AG09309 (cell line): ENCODE results near the gene SMURF1.
"Not testable (repeated sequence)": the region's sequence is repeated elsewhere in the genome, so short reads cannot be mapped to it uniquely, and the experiment has no call there.

Experiments used
- DNase-seq: peaks from one replicate; pipeline ENCODE4 v3.0.0-alpha.2; 2010; ENCODE audit warnings: low read depth
- H3K4me3 ChIP-seq: 2 replicates; pipeline ENCODE4 v1.5.1; 2011; ENCODE audit warnings: mild to moderate bottlenecking, low read depth, low read length, moderate library complexity; ENCODE audit not compliant: control insufficient read depth
- TF ChIP-seq, protein P1 (sequence below): IDR thresholded peaks from 2 replicates; pipeline ENCODE4 v1.5.1; 2011; ENCODE audit warnings: mild to moderate bottlenecking, low read depth, low read length, inconsistent platforms; ENCODE audit not compliant: insufficient read depth, control insufficient read depth; ENCODE audit errors: missing control alignments

Gene SMURF1

DNA sequence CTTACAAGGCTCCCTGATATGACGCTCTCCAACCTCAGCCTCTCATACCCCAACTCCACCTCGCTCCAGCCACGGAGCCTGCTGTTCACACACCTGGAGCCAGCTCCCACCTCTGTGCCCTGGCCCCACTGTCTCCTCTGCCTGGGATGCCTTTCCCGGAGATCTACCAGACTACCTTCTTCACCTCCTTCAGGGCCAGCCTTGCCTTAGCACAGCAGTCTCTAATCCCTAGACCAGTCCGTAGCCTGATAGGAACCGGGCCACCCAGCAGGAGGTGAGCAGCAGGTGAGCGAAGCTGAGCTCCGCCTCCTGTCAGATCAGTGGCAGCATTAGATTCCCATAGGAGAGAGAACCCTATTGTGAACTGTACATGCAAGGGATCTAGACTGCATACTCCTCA lies 23.2 kb upstream of the SMURF1 start:
- H3K4me3 ChIP-seq, result no peak overlapping the region
- no peak for DNase-seq
- TF ChIP-seq, protein P1, sequence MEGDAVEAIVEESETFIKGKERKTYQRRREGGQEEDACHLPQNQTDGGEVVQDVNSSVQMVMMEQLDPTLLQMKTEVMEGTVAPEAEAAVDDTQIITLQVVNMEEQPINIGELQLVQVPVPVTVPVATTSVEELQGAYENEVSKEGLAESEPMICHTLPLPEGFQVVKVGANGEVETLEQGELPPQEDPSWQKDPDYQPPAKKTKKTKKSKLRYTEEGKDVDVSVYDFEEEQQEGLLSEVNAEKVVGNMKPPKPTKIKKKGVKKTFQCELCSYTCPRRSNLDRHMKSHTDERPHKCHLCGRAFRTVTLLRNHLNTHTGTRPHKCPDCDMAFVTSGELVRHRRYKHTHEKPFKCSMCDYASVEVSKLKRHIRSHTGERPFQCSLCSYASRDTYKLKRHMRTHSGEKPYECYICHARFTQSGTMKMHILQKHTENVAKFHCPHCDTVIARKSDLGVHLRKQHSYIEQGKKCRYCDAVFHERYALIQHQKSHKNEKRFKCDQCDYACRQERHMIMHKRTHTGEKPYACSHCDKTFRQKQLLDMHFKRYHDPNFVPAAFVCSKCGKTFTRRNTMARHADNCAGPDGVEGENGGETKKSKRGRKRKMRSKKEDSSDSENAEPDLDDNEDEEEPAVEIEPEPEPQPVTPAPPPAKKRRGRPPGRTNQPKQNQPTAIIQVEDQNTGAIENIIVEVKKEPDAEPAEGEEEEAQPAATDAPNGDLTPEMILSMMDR, result no peak

DNA sequence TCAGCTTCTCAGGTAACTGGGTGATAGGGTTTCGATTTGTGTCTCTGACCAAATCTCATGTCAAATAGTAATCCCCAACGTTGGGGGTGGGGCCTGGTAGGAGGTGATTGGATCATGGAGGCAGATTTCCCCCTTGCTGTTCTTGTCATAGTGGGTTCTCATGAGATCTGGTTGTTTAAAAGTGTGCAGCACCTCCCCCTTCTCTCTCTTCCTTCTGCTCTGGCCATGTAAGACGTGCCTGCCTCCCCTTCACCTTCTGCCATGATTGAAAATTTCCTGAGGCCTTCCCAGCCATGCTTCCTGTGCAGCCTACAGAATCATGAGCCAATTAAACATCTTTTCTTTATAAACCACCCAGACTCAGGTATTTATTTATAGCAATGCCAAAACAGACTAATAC lies 21.9 kb upstream of the SMURF1 start:
- DNase-seq, result no peak
- no peak overlapping the region for H3K4me3 ChIP-seq
- TF ChIP-seq, protein P1, result no peak

- not testable (repeated sequence) for DNase-seq, H3K4me3 ChIP-seq
Measured at GRCh38 chr7:99163669-99164068, 19.8 kb upstream of the SMURF1 start.

- no peak for DNase-seq
- TF ChIP-seq, protein P1, result no peak
- H3K4me3 ChIP-seq, result no peak overlapping the region
Measured at GRCh38 chr7:99156649-99157048, 12.7 kb upstream of the SMURF1 start.

DNA sequence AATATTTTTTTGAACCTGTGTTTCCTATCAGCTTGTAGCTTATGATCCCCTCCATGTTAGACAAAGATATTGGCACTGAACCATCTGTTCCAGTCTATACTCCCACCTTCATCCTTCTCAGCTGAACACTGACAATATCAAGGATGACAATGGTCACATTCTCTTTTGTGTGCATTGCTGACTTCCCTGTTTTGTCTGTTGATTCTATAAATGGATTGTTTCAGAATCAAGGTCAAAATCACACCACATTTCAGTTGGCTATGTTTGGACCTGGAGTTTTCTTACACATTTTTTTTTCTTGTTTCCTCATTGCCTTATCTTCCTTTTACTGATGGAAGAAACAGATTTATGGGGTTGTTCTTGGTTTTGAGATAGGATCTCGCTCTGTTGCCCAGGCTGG lies 11.3 kb upstream of the SMURF1 start:
- DNase-seq, result no peak
- TF ChIP-seq, protein P1, result no peak
- H3K4me3 ChIP-seq, result no peak overlapping the region

DNA sequence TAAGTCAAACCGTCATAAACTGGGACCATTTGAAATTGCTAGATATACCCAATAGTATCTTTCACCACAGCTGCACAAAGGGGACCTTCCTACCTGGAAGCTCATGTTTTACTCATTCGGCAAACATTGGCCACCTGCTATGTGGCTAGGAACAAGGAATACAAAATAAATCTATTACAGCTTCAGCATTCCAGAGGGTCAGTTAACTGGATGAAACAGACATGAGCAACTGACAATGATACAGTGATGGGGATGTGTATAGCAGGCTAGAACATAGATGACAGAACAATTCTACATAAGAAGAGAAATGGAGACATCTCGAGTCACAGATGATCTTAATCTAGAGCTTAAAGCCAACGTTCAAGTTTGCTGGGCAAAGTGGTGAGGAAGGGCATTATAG lies 3.1 kb upstream of the SMURF1 start:
- no peak overlapping the region for H3K4me3 ChIP-seq
- no peak for DNase-seq
- TF ChIP-seq, protein P1, result no peak

- H3K4me3 ChIP-seq, result peak overlapping the region; percentile 72
- TF ChIP-seq, protein P1, result no peak
- DNase-seq, result no peak
Measured at GRCh38 chr7:99143521-99143852, 421 bp downstream of the SMURF1 start.
